Coronary artery (tissue), 2 donors: Measurements from ENCODE around the gene FAR2.
"Not testable (repeated sequence)": the region's sequence is repeated elsewhere in the genome, so short reads cannot be mapped to it uniquely, and the experiment has no call there.

Experiments
- DNase-seq: peaks from one replicate; pipeline ENCODE4 v3.0.0-alpha.2; 2017; ENCODE audit warnings: low spot score
- H3K27ac ChIP-seq, 2 donors: fragments of 200-600 bp; sonication (generic); one replicate each; pipeline ENCODE4 v1.5.1; 2016 to 2019
- H3K4me3 ChIP-seq: fragments of 200-600 bp; sonication (generic); 2 replicates; pipeline ENCODE4 v1.5.1; 2016; ENCODE audit warnings: mild to moderate bottlenecking, moderate library complexity
- CTCF ChIP-seq: fragments of 200-600 bp; sonication (generic); IDR thresholded peaks from one replicate; pipeline ENCODE4 v1.5.1; 2019; ENCODE audit warnings: antibody characterized with exemption

The FAR2 gene

GRCh38 chr12:29116414-29116813 lies 32.7 kb upstream of the FAR2 start:
- Histone ChIP-seq H3K4me3 (no peak overlapping the region), H3K27ac (no peak overlapping the region)
- no peak for DNase-seq
- TF ChIP-seq CTCF = no peak

GRCh38 chr12:29131539-29131938 lies 17.5 kb upstream of the FAR2 start:
- DNase-seq = no peak
- Histone ChIP-seq H3K27ac (no peak overlapping the region), H3K4me3 (no peak overlapping the region)
- no peak for TF ChIP-seq CTCF

GRCh38 chr12:29132316-29132715 lies 16.8 kb upstream of the FAR2 start:
- Histone ChIP-seq H3K27ac (no peak overlapping the region), H3K4me3 (no peak overlapping the region)
- no peak for TF ChIP-seq CTCF
- no peak for DNase-seq

GRCh38 chr12:29133181-29133580 lies 15.9 kb upstream of the FAR2 start:
- DNase-seq = no peak
- Histone ChIP-seq H3K27ac (no peak overlapping the region), H3K4me3 (no peak overlapping the region)
- no peak for TF ChIP-seq CTCF

- Histone ChIP-seq H3K4me3 (no peak overlapping the region), H3K27ac (no peak overlapping the region)
- no peak for DNase-seq
- no peak for TF ChIP-seq CTCF
Observed at GRCh38 chr12:29133680-29134079, 15.4 kb upstream of the FAR2 start.

GRCh38 chr12:29138256-29138655 lies 10.8 kb upstream of the FAR2 start:
- H3K4me3 ChIP-seq, DNase-seq, H3K27ac ChIP-seq: not testable (repeated sequence)

- not testable (repeated sequence) for H3K4me3 ChIP-seq, DNase-seq, H3K27ac ChIP-seq
Observed at GRCh38 chr12:29138855-29139254, 10.2 kb upstream of the FAR2 start.

GRCh38 chr12:29145372-29146170 lies 3.5 kb upstream of the FAR2 start:
- no peak for TF ChIP-seq CTCF

More at GRCh38 chr12:29145372-29146170, 3.5 kb upstream of the FAR2 start:
- DNase-seq = no peak
- H3K4me3 ChIP-seq = no peak overlapping the region
- no peak overlapping the region for H3K27ac ChIP-seq
